H1 (cell line): ENCODE measurements around the gene CFAP74.

ENCODE experiments used
- CBX8 ChIP-seq: fragments of 300-800, 300-1000 bp; sonication (generic); IDR thresholded peaks from 2 replicates; pipeline ENCODE4 v1.7.1; 2016; ENCODE audit warnings: low read depth, low read length, borderline replicate concordance
- CHD1 ChIP-seq: IDR thresholded peaks from 2 replicates; pipeline ENCODE4 v1.6.1; 2012; ENCODE audit warnings: low read depth, low read length, improper control_type of control experiment
- CREB1 ChIP-seq: IDR thresholded peaks from 2 replicates; pipeline ENCODE4 v1.6.1; 2012; ENCODE audit warnings: inconsistent platforms
- CTCF ChIP-seq, 3 experiments: IDR thresholded peaks; 1 replicate in 2 of 3; 2 replicates in 1 of 3; pipeline versions ENCODE4 v1.5.1 to v1.6.1; 2011; ENCODE audit warnings: low read length in 3 of 3, mild to moderate bottlenecking in 3 of 3, inconsistent platforms in 2 of 3, low read depth in 1 of 3, moderate library complexity in 1 of 3; ENCODE audit not compliant: insufficient read depth in 1 of 3; ENCODE audit errors: control extremely low read depth in 1 of 3
- KDM5A ChIP-seq: fragments of 200-600 bp; IDR thresholded peaks from 2 replicates; pipeline ENCODE4 v1.7.1; 2012; ENCODE audit warnings: mild to moderate bottlenecking, low read length, inconsistent platforms, mixed read lengths
- MAFK ChIP-seq: IDR thresholded peaks from 2 replicates; pipeline ENCODE4 v1.6.1; 2012; ENCODE audit warnings: low read depth, mild to moderate bottlenecking, improper control_type of control experiment, low read length
- POLR2AphosphoS5 ChIP-seq: IDR thresholded peaks from 2 replicates; pipeline ENCODE4 v1.6.1; 2011; ENCODE audit warnings: low read depth, low read length
- TAF1 ChIP-seq: IDR thresholded peaks from 2 replicates; pipeline ENCODE4 v1.6.1; 2011; ENCODE audit warnings: mild to moderate bottlenecking, low read depth, low read length

GRCh38 chr1:1969505-1969900, 34.1 kb downstream of the CFAP74 start:
- TF ChIP-seq POLR2AphosphoS5: no peak
- TF ChIP-seq CTCF (IDR thresholded peaks at IDR 0.05; ENCODE audit: control extremely low read depth in 1 of 3, insufficient read depth in 1 of 3, low read depth in 1 of 3, low read length in 3 of 3): no peak
- no peak for TF ChIP-seq CHD1
- TF ChIP-seq CREB1: no peak
- TF ChIP-seq TAF1: no peak
- no peak for TF ChIP-seq CBX8
- TF ChIP-seq MAFK: no peak
- TF ChIP-seq KDM5A: no peak
